ENCODE measurements around the gene SERPINC1. TPM values are rescaled to one million over a fixed set of nuclear protein-coding genes. Genes with fewer than 3 reads are reported as not detected.
"Not testable (repeated sequence)": the region's sequence is repeated elsewhere in the genome, so short reads cannot be mapped to it uniquely, and the experiment has no call there.

SERPINC1 gene
- total RNA-seq: under 1 TPM; 0.24 to 0.93 TPM
- polyA plus RNA-seq (ENCODE audit: insufficient read depth, low read depth, low replicate concordance): 0.75 TPM
- long read RNA-seq, donor 1: 0 reads
- long read RNA-seq, donor 2: 0 reads

GRCh38 chr1:173917149-173917548, at the start of gene SERPINC1:
Gene SERPINC1, minus strand, starts transcription at chr1:173917327. Its CDS starts 68 bp downstream, at chr1:173917259.
- H3K27ac ChIP-seq: no peak within 1 kb of the TSS
- no peaks in the 10 kb centered on the region for H3K36me3 ChIP-seq (ENCODE audit: low read depth, missing control alignments)
- H3K9me3 ChIP-seq: no peaks in the 10 kb centered on the region
- H3K4me1 ChIP-seq: no peaks in the 10 kb centered on the region
- DNase-seq: no peak
- no peaks in the 10 kb centered on the region for H3K27me3 ChIP-seq
- no peak within 1 kb of the TSS for H3K4me3 ChIP-seq
- TF ChIP-seq POLR2A (IDR thresholded peaks at IDR 0.05) (no peak), CTCF (IDR thresholded peaks at IDR 0.05) (no peak)
- WGBS, 2 donors: 83 to 96% methylated on average over 3 of the region's 3 CpGs
- intact Hi-C loops (cut with DNase I; ENCODE audit: low total_unique reads): no loop called here

- WGBS, 2 donors: 95 to 98% methylated on average over 5 of the region's 5 CpGs
- H3K36me3 ChIP-seq (ENCODE audit: low read depth, missing control alignments); DNase-seq; H3K4me3 ChIP-seq; H3K27ac ChIP-seq; intact Hi-C loops (cut with DNase I; ENCODE audit: low total_unique reads); H3K4me1 ChIP-seq; H3K27me3 ChIP-seq; H3K9me3 ChIP-seq: not testable (repeated sequence)
Observed at GRCh38 chr1:173965896-173966295, 48.8 kb upstream of the SERPINC1 start.

- Histone ChIP-seq H3K27ac (no peak overlapping the region), H3K4me1 (no peaks in the 10 kb centered on the region), H3K9me3 (no peaks in the 10 kb centered on the region), H3K27me3 (no peaks in the 10 kb centered on the region), H3K36me3 (ENCODE audit: low read depth, missing control alignments) (no peaks in the 10 kb centered on the region), H3K4me3 (no peak overlapping the region)
- intact Hi-C loops (cut with DNase I; ENCODE audit: low total_unique reads): no loop called here
- 69 to 78% methylated on average over 1 of the region's 1 CpG for WGBS, 2 donors
- DNase-seq: no peak
- TF ChIP-seq CTCF (IDR thresholded peaks at IDR 0.05) (no peak), POLR2A (IDR thresholded peaks at IDR 0.05) (no peak)
Observed at GRCh38 chr1:173963477-173963876, 46.4 kb upstream of the SERPINC1 start.

- Histone ChIP-seq H3K27me3 (no peaks in the 10 kb centered on the region), H3K4me3 (no peak overlapping the region), H3K36me3 (ENCODE audit: low read depth, missing control alignments) (no peaks in the 10 kb centered on the region), H3K4me1 (no peaks in the 10 kb centered on the region), H3K9me3 (no peaks in the 10 kb centered on the region), H3K27ac (no peak overlapping the region)
- 73 to 79% methylated on average over 5 of the region's 5 CpGs for WGBS, 2 donors
- intact Hi-C loops (cut with DNase I; ENCODE audit: low total_unique reads): no loop called here
- no peak for TF ChIP-seq CTCF (IDR thresholded peaks at IDR 0.05)
- no peak for TF ChIP-seq POLR2A (IDR thresholded peaks at IDR 0.05)
- no peak for DNase-seq
Observed at GRCh38 chr1:173960625-173961024, 43.5 kb upstream of the SERPINC1 start.

- H3K9me3 ChIP-seq: no peaks in the 10 kb centered on the region
- H3K27ac ChIP-seq: no peak overlapping the region
- no peak for TF ChIP-seq CTCF (IDR thresholded peaks at IDR 0.05)
- TF ChIP-seq POLR2A (IDR thresholded peaks at IDR 0.05): no peak
- no peak for DNase-seq
- H3K4me1 ChIP-seq: no peaks in the 10 kb centered on the region
- H3K27me3 ChIP-seq: no peaks in the 10 kb centered on the region
- intact Hi-C loops (cut with DNase I; ENCODE audit: low total_unique reads): no loop called here
- no peak overlapping the region for H3K4me3 ChIP-seq
- no peaks in the 10 kb centered on the region for H3K36me3 ChIP-seq (ENCODE audit: low read depth, missing control alignments)
Observed at GRCh38 chr1:173954179-173954578, 37.1 kb upstream of the SERPINC1 start.
